GM19463 (cell line): ENCODE data around the gene EPHB6.

Experiments
- ATAC-seq: cut with Tn5 transposase; IDR thresholded peaks from one replicate; pipeline ENCODE4 v1.9.1; 2021; ENCODE audit warnings: mild to moderate bottlenecking, moderate library complexity; ENCODE audit not compliant: unreplicated experiment

EPHB6 gene

GRCh38 chr7:142876236-142876960 is 21.5 kb downstream of the EPHB6 start:
- no peak for ATAC-seq

- ATAC-seq: no peak
Measured at GRCh38 chr7:142876991-142877910, 22.4 kb downstream of the EPHB6 start.

DNA sequence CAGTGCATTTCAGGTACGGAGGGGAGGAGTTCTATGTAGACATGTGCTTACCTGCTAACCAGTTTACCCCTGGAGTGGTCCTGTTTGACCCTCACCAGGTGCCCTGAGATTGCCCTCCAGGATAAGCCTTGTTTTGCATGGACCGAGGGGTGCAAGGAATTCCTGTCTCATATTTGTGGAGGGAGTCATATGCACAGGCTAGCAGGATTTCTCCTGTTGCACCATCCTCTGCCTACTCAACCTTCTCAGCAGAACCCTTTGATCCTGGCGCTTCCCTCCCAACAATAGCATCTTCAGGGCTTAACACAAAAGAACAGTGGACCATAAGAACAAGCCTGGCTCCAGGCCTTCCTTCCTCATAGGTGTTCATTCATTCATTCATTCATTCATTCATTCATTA is 23.4 kb downstream of the EPHB6 start:
- no peak for ATAC-seq

DNA sequence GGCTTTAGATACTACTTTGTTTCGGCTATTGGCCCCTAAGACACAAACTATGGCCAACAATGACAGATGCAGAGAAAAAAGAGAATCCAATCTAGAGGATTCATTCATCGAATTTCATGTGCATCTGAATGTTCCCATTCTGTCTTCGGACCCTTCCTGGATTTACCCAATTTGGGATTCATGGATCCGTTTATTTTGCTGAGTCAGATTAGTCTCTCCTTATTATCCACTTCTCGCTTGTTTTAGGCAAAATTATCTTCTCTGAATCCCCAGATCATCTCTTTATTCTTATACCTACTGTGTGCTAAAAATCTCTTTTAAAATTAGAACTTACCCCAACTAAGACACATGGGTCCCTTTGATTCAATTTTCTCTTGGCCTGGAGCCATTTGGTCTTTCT is 24.2 kb downstream of the EPHB6 start:
- no peak for ATAC-seq

GRCh38 chr7:142880876-142881505 is 26.1 kb downstream of the EPHB6 start:
- peak; percentile 61 for ATAC-seq

DNA sequence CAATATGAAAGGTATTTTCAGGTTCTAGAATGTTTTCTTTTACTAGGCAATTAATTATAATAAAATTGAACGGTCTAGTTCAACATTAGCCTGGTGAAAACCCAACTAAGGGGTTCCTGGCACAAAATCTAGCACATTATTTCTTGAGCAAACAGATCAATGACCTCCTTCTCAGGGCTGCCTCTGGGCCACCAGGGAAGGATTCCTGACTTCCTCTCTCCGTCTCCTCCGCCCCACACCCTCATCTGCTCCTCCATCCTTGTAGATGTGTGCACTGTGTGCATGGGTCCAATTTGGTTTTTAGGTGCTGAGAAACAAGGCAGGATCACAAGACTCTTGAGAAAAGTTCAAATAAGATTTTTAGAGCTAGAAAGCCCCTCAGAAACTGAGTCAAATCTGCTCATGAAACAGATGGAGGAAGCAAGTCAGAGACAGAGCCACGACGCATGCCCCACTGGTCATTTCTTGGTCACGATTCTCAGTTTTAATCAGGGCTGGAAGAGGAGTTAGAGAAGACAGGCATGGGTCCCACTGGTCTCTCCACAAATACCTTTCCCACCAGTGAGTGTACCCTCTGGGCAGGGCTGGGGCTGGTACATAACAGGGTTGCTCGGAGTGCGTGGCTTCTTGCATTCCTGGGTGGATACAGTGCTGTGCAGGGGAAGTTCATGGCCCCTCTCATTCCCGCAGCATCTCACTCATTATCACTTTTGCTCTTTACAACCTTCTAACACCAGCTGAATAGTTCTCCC is 26.9 kb downstream of the EPHB6 start:
- ATAC-seq: no peak

DNA sequence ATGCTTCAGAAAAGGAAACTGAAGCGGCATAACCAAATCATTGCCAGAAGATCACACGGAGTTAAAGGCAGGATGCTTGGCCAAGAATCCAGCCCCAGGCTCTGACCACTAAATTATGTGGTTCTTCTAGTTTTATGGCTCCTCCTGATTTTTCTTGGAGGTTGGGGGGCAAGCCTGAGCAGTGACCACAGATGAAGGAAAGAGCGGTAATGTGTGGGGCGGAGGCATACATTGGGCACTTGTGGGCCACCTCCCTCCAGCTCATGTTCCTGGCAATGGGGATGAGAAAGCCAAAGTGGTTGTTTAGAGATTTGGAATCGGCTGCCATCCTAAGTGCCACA is 27.4 kb downstream of the EPHB6 start:
- ATAC-seq: no peak

DNA sequence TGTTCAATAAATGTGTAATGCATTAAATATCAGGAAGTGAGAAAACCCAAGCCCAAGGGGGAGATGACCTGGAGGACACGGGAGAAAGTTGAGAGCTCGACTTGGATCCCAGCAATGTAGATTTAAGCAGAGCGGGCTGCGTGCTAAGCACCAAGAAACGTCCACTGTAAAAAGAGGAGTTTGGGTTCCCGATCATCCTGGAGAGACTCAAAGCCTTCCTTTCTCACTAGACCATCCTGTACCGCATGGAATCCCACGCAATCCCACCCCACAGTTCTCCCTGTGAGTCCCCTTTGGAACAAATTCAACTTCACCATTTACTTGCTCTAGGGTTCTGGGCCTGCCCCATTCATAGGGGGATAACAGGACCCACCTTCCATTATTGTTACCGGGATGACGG is 28.3 kb downstream of the EPHB6 start:
- ATAC-seq: no peak

- no peak for ATAC-seq
Measured at GRCh38 chr7:142883571-142884285, 28.9 kb downstream of the EPHB6 start.

DNA sequence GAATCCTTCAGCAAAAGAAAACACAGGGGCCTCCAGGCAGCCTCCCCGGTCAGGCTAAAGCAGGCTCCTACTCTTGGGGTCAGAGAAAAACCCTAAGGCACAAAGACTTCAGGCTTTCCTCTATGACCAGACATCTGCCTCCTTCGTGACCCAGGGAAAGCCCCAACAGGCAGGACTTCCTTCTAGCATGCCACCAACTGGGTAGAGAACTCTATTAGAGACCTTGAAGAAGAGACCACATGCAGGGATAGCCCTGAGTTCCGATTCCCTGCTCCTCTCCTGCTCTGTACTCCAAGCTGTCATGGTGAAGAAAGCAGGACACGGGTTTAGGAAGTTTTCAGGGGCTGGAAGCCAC is 29.4 kb downstream of the EPHB6 start:
- no peak for ATAC-seq

DNA sequence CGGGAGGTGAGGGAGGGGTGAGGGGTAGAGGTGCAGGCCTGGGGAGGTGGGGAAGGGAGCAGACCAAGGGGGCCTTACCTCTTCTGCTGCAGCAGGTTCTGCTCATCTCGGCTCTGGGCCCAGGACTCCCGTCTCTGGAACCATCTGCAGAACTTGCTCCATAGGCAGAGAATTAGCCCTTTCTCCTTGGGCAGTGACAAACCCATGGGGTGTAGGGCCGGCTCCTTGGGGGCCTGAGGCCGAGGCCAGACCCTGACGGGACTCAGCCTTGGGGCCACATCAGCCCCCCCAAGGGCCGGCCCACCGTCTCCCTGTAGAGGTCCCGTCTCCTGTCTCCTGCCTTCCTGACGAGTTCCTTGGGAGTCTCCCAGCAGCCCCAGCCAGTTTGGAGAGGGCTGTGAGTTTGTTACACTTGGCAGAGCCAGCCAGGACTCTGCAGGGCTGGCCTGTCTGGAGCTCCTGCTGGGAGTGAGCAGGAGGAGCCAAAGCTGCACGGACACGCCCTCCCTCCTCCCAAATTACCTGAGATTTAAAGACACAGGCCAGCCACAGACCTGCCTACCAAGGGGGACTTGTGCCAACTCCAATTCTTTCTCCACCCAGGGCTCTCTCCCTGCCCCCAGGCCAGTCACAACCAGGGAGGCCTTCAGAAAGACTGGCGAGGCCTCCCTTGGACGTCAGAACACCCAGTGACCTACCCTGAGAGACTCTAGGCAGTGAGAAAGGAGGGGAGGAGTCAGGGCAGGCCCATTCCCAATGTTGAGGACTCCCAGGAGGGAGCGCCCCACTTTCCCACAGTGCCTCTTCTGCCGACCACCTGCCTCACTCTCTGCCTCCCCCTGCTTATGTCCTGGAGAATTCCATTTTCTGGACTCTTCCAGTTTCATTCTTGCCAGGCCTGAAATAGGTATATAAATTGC is 30.7 kb downstream of the EPHB6 start, which contains the start of gene TRPV6:
TRPV6 (minus strand) TSS at position 435 of the 920 bp plus-strand sequence.
- no peak for ATAC-seq

- ATAC-seq: no peak
Measured at GRCh38 chr7:142886866-142887265, 32.0 kb downstream of the EPHB6 start.

DNA sequence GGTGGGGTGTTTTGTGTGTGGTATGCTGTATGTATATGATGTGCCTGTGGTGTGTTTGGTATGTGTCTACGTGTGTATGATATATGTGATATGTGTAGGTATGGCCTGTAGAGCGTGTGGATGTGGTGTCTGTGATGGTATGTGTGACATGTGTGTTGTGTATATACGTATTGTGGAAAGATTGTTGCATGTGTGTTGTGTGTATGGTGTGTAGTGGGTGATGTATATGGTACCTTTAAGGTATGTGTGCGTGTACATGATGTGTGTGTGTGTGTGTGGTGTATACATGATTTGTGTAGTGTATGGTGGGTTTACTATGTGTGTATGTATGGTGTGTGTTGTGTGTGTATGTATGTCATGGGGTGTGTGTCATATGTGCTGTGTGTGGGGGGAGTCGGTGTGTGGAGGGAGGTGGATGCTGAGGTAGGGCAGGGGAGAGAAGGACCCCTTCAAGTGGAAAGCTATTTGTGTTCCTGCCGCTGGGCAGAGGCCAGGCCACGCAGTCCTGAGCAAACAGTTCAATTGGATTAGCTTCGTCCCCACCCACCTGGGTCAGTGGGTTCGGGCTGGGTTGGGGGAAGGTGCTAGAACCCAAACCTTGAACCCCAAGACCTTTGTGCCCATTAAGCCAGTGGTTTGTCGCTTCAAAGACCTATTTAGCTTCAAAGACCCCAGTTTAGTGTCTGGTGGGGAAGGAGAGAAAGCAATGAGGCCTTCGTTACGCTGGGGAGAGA is 32.6 kb downstream of the EPHB6 start:
- ATAC-seq: no peak

DNA sequence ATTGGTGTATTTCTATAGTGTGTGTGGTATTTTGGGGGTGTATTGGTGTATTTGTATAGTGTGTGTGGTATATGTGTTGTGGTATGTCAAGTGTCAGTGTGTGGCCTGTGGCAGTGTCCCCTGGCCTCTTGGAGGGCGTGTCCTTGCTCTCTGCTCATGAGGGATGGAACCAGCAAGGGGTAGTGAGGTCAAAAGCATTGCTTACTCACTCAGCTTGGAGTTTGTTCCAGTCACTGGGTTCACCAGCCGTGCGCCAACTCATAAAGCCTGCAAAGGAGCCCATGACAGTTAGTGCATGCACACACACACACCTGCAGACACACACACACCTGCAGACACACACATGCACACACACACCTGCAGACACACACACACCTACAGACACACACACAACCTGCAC is 34.9 kb downstream of the EPHB6 start:
- no peak for ATAC-seq

DNA sequence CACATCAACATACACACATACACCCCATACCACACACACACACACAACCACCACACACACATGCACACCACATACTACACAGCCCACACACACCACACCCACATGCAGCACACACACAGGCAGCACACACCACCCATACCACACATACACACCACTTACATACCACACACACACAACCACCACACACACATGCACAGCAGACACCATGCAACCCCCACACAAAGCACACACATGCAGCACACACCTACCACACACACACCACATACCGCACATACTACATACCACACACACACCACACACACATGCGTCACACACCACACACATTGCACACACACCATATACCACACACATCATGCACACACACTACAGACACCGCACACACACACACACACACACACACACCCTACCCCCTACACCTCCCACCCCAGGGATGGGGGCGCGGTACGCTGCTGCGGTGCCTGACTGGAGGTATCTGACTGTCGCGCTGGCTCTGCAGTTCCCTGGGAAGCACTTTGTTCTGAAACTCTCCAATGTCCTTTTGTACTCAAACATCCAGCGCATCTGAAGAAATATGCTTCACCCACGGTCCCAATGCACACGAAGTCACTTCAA is 36.1 kb downstream of the EPHB6 start:
- no peak for ATAC-seq

- ATAC-seq: no peak
Measured at GRCh38 chr7:142891490-142892082, 36.7 kb downstream of the EPHB6 start.

- ATAC-seq: no peak
Measured at GRCh38 chr7:142892951-142893350, 38.1 kb downstream of the EPHB6 start.
